Left ventricle myocardium inferior (tissue), 1 donor: ENCODE measurements around the gene CD47. TPM values are rescaled to one million over a fixed set of nuclear protein-coding genes. Genes with fewer than 3 reads are reported as not detected.

Experiments used
- DNase-seq: peaks from one replicate; pipeline ENCODE4 v3.0.0-alpha.2; 2020
- H3K27ac ChIP-seq: fragments of 200-600 bp; replicated peaks from 2 replicates; pipeline ENCODE4 v1.8.0; 2021
- H3K27me3 ChIP-seq: fragments of 200-600 bp; 2 replicates; pipeline ENCODE4 v1.8.0; 2021; ENCODE audit warnings: low read depth
- H3K36me3 ChIP-seq: fragments of 200-600 bp; 2 replicates; pipeline ENCODE4 v1.8.0; 2021
- H3K4me1 ChIP-seq: fragments of 200-600 bp; 2 replicates; pipeline ENCODE4 v1.8.0; 2021
- H3K4me3 ChIP-seq: fragments of 200-600 bp; 2 replicates; pipeline ENCODE4 v1.8.0; 2021; ENCODE audit warnings: mild to moderate bottlenecking, moderate library complexity
- H3K9me3 ChIP-seq: fragments of 200-600 bp; replicated peaks from 2 replicates; pipeline ENCODE4 v1.8.0; 2021
- CTCF ChIP-seq: fragments of 200-600 bp; IDR thresholded peaks from 2 replicates; pipeline ENCODE4 v1.8.0; 2021; ENCODE audit warnings: antibody characterized with exemption, mild to moderate bottlenecking, borderline replicate concordance
- intact Hi-C: fragments of 100-400 bp; cut with micrococcal nuclease; formaldehyde crosslinking; loops from one replicate; pipeline ENCODE4 v1.11.0; 2022
- total RNA-seq: library from RNA; stranded (reverse); fragmentation: NEBNext Ultra II Directional; extraction: Animal tissue kit (Norgen Biotek cat#: 25700); gene quantifications from one replicate; pipeline ENCODE4 v1.2.1, GENCODE V29; 2021
- donor health status: DM: no; HTN: yes; CAD: no; lungs with severe emphysema.

Gene CD47
- total RNA-seq, 1 donor from 2014 or later, result 35.9 TPM

- Histone ChIP-seq H3K4me3 (no peak overlapping the region), H3K36me3 (no peaks in the 10 kb centered on the region), H3K27me3 (no peaks in the 10 kb centered on the region), H3K27ac (no peak overlapping the region), H3K9me3 (no peaks in the 10 kb centered on the region), H3K4me1 (peaks cover 14% of the 10 kb centered on the region)
- no peak for TF ChIP-seq CTCF
- intact Hi-C loops, result no loop called here
- DNase-seq, result no peak
Measured at GRCh38 chr3:108133048-108133369, 42.2 kb upstream of the CD47 start.

DNA sequence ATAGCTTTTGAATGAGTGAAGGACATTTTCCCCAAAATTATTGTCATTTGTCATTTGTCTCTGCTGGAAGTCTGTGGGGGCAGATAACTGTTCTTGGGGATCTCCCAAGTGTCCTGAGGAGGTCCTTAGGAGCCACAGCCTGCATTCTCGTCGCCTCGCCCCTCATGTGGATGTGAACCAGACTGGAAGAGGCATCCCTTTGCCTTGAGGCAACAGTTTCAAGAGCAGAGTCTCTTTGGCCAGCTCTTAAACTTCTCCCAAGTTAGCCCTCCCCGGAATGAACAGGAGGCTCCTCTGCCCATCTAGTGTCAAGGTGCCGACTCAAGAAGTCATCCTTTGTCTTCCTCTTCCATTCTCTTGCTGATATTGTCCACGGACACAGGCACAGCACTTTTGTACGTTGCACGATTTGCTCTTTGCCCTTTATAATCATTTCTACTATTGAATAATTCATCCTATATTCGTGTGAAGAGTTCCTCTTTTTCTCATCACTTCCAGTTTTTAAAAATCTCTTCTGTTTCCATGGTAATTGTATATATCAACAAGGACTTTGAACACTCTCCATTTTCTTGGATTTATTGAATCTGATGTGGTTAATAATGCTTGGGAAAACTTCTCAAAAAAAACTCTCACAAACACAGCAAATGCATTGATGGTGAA, 40.8 kb upstream of the CD47 start:
- no peaks in the 10 kb centered on the region for H3K36me3 ChIP-seq
- no peaks in the 10 kb centered on the region for H3K9me3 ChIP-seq
- TF ChIP-seq CTCF, result no peak
- H3K27ac ChIP-seq, result no peak overlapping the region
- intact Hi-C loops, result no loop called here
- peaks cover 14% of the 10 kb centered on the region for H3K4me1 ChIP-seq
- DNase-seq, result no peak
- no peak overlapping the region for H3K4me3 ChIP-seq
- H3K27me3 ChIP-seq, result no peaks in the 10 kb centered on the region

DNA sequence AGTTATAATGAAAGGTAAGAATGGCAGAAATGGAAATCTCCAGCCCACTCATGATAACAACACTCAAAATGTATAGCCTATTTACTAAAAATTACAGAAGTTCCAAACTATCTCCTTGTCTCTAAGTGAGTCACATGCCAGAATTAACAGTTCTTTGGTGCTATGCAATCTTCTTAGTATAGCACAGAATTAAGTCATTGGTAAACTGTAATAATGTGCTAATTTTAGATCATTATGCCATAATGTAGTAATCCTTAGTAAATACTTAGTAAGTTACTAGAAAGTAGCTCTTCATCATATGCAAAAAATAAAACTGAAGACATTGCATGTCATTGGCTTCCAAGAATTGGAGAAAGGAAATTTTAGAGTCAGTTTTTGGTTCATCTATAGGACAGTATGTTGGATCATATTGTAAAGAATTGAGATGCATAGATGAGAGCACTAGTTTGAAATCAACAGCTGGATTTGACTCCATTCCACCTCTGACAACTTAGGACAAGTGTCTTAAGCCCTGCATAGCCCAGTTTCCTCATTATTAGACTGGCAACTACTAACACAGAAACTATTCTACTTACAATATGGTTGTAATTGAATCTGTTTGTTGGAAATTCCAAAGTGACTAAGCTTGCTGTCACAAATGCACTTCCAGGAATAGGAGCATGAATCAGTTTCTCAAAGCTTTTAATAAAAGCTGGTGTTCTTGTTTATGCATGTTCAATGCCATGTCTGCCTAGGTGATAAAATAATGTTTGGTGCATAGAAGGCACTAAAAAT, 40.1 kb upstream of the CD47 start:
- H3K4me1 ChIP-seq, result peaks cover 14% of the 10 kb centered on the region
- no peak for DNase-seq
- no peaks in the 10 kb centered on the region for H3K36me3 ChIP-seq
- no peaks in the 10 kb centered on the region for H3K9me3 ChIP-seq
- no peak overlapping the region for H3K4me3 ChIP-seq
- no peaks in the 10 kb centered on the region for H3K27me3 ChIP-seq
- intact Hi-C loops, result no loop called here
- no peak overlapping the region for H3K27ac ChIP-seq
- no peak for TF ChIP-seq CTCF

DNA sequence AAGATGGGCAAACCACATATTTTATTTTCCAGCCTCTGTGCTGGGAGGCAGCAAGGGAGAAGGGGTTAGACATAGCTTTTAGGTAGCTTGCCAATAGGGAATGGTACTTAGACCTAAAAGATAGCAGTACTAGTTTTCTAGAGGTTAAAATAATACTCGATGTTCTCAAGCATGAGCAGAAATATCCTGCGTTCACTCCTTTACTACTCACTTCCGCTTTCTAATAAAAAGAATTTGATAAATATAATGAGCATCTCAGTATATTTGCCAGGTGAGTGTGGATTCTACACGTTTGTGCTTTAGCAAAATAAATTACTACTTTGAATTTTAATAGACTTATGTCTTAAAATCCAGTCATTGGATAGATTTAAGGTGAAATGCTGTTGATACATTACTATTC, 39.4 kb upstream of the CD47 start:
- H3K4me1 ChIP-seq, result peaks cover 14% of the 10 kb centered on the region
- no peak for TF ChIP-seq CTCF
- H3K27ac ChIP-seq, result no peak overlapping the region
- H3K36me3 ChIP-seq, result no peaks in the 10 kb centered on the region
- intact Hi-C loops, result no loop called here
- H3K4me3 ChIP-seq, result no peak overlapping the region
- DNase-seq, result no peak
- no peaks in the 10 kb centered on the region for H3K9me3 ChIP-seq
- H3K27me3 ChIP-seq, result no peaks in the 10 kb centered on the region

DNA sequence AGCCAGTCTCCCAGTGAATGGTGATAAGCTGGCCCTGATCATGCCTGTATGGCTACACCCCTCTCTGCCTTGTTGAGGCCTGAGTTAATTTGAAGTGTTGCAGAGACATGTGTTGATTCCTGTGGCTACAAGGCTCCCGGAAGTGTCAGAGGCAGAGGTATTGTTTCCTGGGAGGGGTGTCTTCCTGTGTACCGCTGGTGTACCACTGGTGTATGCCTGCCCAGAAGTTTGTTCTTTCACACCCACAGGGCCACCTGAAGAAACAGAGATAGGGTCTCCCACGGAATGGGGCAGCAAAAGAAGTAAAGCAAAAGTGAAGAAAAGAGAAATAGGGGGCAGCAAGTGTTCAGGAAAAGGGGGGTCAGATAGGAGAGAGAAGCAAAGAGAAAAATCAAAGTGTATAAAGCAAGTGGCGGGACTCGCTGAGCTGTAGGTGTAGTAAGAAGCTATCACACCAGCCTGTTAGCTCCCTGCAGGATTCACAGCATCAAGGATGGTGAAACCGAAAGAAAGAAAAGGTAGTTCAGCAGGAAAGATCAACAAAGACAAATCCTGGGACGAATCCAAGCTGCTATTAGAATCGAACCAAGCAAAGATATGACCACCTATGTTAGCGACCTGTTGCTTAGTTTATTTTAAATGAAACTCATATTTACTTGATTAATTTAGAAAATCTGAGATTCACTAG, 36.6 kb upstream of the CD47 start:
- intact Hi-C loops, result no loop called here
- Histone ChIP-seq H3K27me3 (no peaks in the 10 kb centered on the region), H3K36me3 (no peaks in the 10 kb centered on the region), H3K9me3 (no peaks in the 10 kb centered on the region), H3K27ac (no peak overlapping the region), H3K4me1 (peaks cover 14% of the 10 kb centered on the region), H3K4me3 (no peak overlapping the region)
- TF ChIP-seq CTCF, result no peak
- no peak for DNase-seq
